Effector memory CD8-positive, alpha-beta T cell (primary cell): ENCODE data around the gene ATP8A1.
"Not testable (repeated sequence)": the region's sequence is repeated elsewhere in the genome, so short reads cannot be mapped to it uniquely, and the experiment has no call there.

Experiments used
- ATAC-seq: fragments of 150-1000 bp; cut with Tn5 transposase; replicated peaks from 2 replicates; pipeline ENCODE4 v1.10.0; 2021; ENCODE audit warnings: mild to moderate bottlenecking, moderate library complexity
- DNase-seq, 3 experiments: peaks; one replicate each; pipeline ENCODE4 v3.0.0; 2021
- H3K27ac Mint-ChIP-seq, 2 donors: one replicate each; pipeline ENCODE4 v1.8.0; 2022; ENCODE audit warnings: mild to moderate bottlenecking in 2 of 2, mixed read lengths in 2 of 2, moderate library complexity in 2 of 2
- H3K27me3 Mint-ChIP-seq, 2 donors: one replicate each; pipeline ENCODE4 v1.8.0; 2022; ENCODE audit warnings: mixed read lengths in 2 of 2
- H3K36me3 Mint-ChIP-seq: one replicate; pipeline ENCODE4 v1.8.0; 2022; ENCODE audit warnings: mild to moderate bottlenecking, moderate library complexity, mixed read lengths; ENCODE audit not compliant: insufficient read depth
- H3K4me1 Mint-ChIP-seq, 2 donors: one replicate each; pipeline ENCODE4 v1.8.0; 2022; ENCODE audit warnings: low read depth in 2 of 2, mixed read lengths in 2 of 2
- H3K4me3 Mint-ChIP-seq, 2 donors: one replicate each; pipeline ENCODE4 v1.8.0; 2022; ENCODE audit warnings: mild to moderate bottlenecking in 2 of 2, mixed read lengths in 2 of 2, moderate library complexity in 2 of 2
- H3K9me3 Mint-ChIP-seq, 2 donors: one replicate each; pipeline ENCODE4 v1.8.0; 2022; ENCODE audit warnings: mixed read lengths in 2 of 2

The ATP8A1 gene

GRCh38 chr4:42488554-42488953, 168.4 kb downstream of the ATP8A1 start:
- Mint-ChIP-seq H3K4me1 (peaks cover 11 to 41% of the 10 kb centered on the region in 2 donors), H3K4me3 (no peak overlapping the region), H3K27me3 (no peaks in the 10 kb centered on the region), H3K27ac (peak overlapping the region; percentile 21 to 73), H3K36me3 (peaks cover 6% of the 10 kb centered on the region), H3K9me3 (no peaks in the 10 kb centered on the region)
- DNase-seq (no peak), ATAC-seq (no peak)

- Mint-ChIP-seq H3K4me1 (peaks cover 11 to 42% of the 10 kb centered on the region in 2 donors), H3K9me3 (no peaks in the 10 kb centered on the region), H3K27ac (peak overlapping the region; percentile 21 to 73), H3K27me3 (no peaks in the 10 kb centered on the region), H3K4me3 (no peak overlapping the region), H3K36me3 (peaks cover 10% of the 10 kb centered on the region)
- DNase-seq (no peak), ATAC-seq (no peak)
These were observed 168.8 kb downstream of the ATP8A1 start for GRCh38 chr4:42488114-42488513.

GRCh38 chr4:42487230-42487629, 169.7 kb downstream of the ATP8A1 start:
- Mint-ChIP-seq H3K27me3 (no peaks in the 10 kb centered on the region), H3K36me3 (peaks cover 12% of the 10 kb centered on the region), H3K4me3 (no peak overlapping the region), H3K9me3 (no peaks in the 10 kb centered on the region), H3K27ac (peak overlapping the region in 1 of 2 donors; percentile 36), H3K4me1 (peaks cover 12 to 45% of the 10 kb centered on the region in 2 donors)
- ATAC-seq: no peak
- DNase-seq: no peak

GRCh38 chr4:42486156-42486555, 170.7 kb downstream of the ATP8A1 start:
- ATAC-seq: not testable (repeated sequence)

GRCh38 chr4:42484630-42485029, 172.3 kb downstream of the ATP8A1 start:
- ATAC-seq (no peak), DNase-seq (no peak)
- Mint-ChIP-seq H3K36me3 (peaks cover 20% of the 10 kb centered on the region), H3K4me1 (peaks cover 6 to 25% of the 10 kb centered on the region in 2 donors), H3K9me3 (no peaks in the 10 kb centered on the region), H3K4me3 (no peak overlapping the region), H3K27me3 (no peaks in the 10 kb centered on the region), H3K27ac (no peak overlapping the region)

More at GRCh38 chr4:42486156-42486555, 170.7 kb downstream of the ATP8A1 start:
- not testable (repeated sequence) for H3K4me3 Mint-ChIP-seq, DNase-seq, H3K27me3 Mint-ChIP-seq, H3K27ac Mint-ChIP-seq, H3K9me3 Mint-ChIP-seq
- H3K36me3 Mint-ChIP-seq: peaks cover 19% of the 10 kb centered on the region
- peaks cover 12 to 36% of the 10 kb centered on the region in 2 donors for H3K4me1 Mint-ChIP-seq

- peak overlapping the region in 1 of 2 donors; percentile 42 for H3K27ac Mint-ChIP-seq
- DNase-seq (no peak), ATAC-seq (no peak)
- peaks cover 4 to 16% of the 10 kb centered on the region in 2 donors for H3K4me1 Mint-ChIP-seq
- no peak overlapping the region for H3K4me3 Mint-ChIP-seq
- H3K27me3 Mint-ChIP-seq: no peaks in the 10 kb centered on the region
- peaks cover 20% of the 10 kb centered on the region for H3K36me3 Mint-ChIP-seq
- no peaks in the 10 kb centered on the region for H3K9me3 Mint-ChIP-seq
These were observed 173.2 kb downstream of the ATP8A1 start for GRCh38 chr4:42483426-42484379.

- ATAC-seq (no peak), DNase-seq (no peak)
- H3K27me3 Mint-ChIP-seq: no peaks in the 10 kb centered on the region
- no peaks in the 10 kb centered on the region for H3K9me3 Mint-ChIP-seq
- H3K4me1 Mint-ChIP-seq: peaks cover 1 to 8% of the 10 kb centered on the region in 2 donors
- peak overlapping the region in 1 of 2 donors; percentile 42 for H3K27ac Mint-ChIP-seq
- H3K36me3 Mint-ChIP-seq: peaks cover 20% of the 10 kb centered on the region
- H3K4me3 Mint-ChIP-seq: no peak overlapping the region
These were observed 174.2 kb downstream of the ATP8A1 start for GRCh38 chr4:42482516-42483327.

GRCh38 chr4:42480717-42481116, 176.2 kb downstream of the ATP8A1 start:
- Mint-ChIP-seq H3K36me3 (peaks cover 23% of the 10 kb centered on the region), H3K27ac (no peak overlapping the region), H3K27me3 (no peaks in the 10 kb centered on the region), H3K9me3 (no peaks in the 10 kb centered on the region), H3K4me1 (peaks cover 1 to 8% of the 10 kb centered on the region in 2 donors), H3K4me3 (no peak overlapping the region)
- DNase-seq (no peak), ATAC-seq (no peak)

GRCh38 chr4:42480281-42480680, 176.6 kb downstream of the ATP8A1 start:
- H3K36me3 Mint-ChIP-seq: peaks cover 23% of the 10 kb centered on the region
- peaks cover 1 to 8% of the 10 kb centered on the region in 2 donors for H3K4me1 Mint-ChIP-seq
- no peaks in the 10 kb centered on the region for H3K27me3 Mint-ChIP-seq
- H3K9me3 Mint-ChIP-seq: no peaks in the 10 kb centered on the region
- ATAC-seq (no peak), DNase-seq (no peak)
- H3K27ac Mint-ChIP-seq: no peak overlapping the region
- no peak overlapping the region for H3K4me3 Mint-ChIP-seq

- Mint-ChIP-seq H3K27ac (no peak overlapping the region), H3K9me3 (no peaks in the 10 kb centered on the region), H3K27me3 (no peaks in the 10 kb centered on the region), H3K36me3 (peaks cover 23% of the 10 kb centered on the region), H3K4me3 (no peak overlapping the region), H3K4me1 (peaks cover 1 to 6% of the 10 kb centered on the region in 2 donors)
- no peak for DNase-seq
- no peak for ATAC-seq
These were observed 178.0 kb downstream of the ATP8A1 start for GRCh38 chr4:42478946-42479345.

- DNase-seq (no peak), ATAC-seq (no peak)
- peaks cover 1 to 8% of the 10 kb centered on the region in 2 donors for H3K4me1 Mint-ChIP-seq
- H3K9me3 Mint-ChIP-seq: no peaks in the 10 kb centered on the region
- H3K36me3 Mint-ChIP-seq: peaks cover 24% of the 10 kb centered on the region
- no peaks in the 10 kb centered on the region for H3K27me3 Mint-ChIP-seq
- H3K4me3 Mint-ChIP-seq: no peak overlapping the region
- H3K27ac Mint-ChIP-seq: no peak overlapping the region
These were observed 178.4 kb downstream of the ATP8A1 start for GRCh38 chr4:42478509-42478908.

GRCh38 chr4:42474406-42474805, 182.5 kb downstream of the ATP8A1 start:
- Mint-ChIP-seq H3K27ac (peak overlapping the region in 1 of 2 donors; percentile 66), H3K4me3 (no peak overlapping the region), H3K9me3 (no peaks in the 10 kb centered on the region), H3K36me3 (peaks cover 12% of the 10 kb centered on the region), H3K4me1 (peaks cover 0 to 4% of the 10 kb centered on the region in 2 donors), H3K27me3 (no peaks in the 10 kb centered on the region)
- ATAC-seq (no peak), DNase-seq (no peak)

GRCh38 chr4:42473071-42473684, 183.7 kb downstream of the ATP8A1 start:
- no peak for DNase-seq
- Mint-ChIP-seq H3K4me3 (no peak overlapping the region), H3K27ac (no peak overlapping the region), H3K4me1 (peaks cover 0 to 4% of the 10 kb centered on the region in 2 donors), H3K27me3 (no peaks in the 10 kb centered on the region), H3K9me3 (no peaks in the 10 kb centered on the region), H3K36me3 (peaks cover 12% of the 10 kb centered on the region)
- ATAC-seq: no peak
